Fibroblast of skin of scalp (primary cell): ENCODE results near the gene CALB2.
"Not testable (repeated sequence)": the region's sequence is repeated elsewhere in the genome, so short reads cannot be mapped to it uniquely, and the experiment has no call there.

Experiments
- DNase-seq: peaks from one replicate; pipeline ENCODE4 v3.0.0-alpha.2; 2013

CALB2 gene

DNA sequence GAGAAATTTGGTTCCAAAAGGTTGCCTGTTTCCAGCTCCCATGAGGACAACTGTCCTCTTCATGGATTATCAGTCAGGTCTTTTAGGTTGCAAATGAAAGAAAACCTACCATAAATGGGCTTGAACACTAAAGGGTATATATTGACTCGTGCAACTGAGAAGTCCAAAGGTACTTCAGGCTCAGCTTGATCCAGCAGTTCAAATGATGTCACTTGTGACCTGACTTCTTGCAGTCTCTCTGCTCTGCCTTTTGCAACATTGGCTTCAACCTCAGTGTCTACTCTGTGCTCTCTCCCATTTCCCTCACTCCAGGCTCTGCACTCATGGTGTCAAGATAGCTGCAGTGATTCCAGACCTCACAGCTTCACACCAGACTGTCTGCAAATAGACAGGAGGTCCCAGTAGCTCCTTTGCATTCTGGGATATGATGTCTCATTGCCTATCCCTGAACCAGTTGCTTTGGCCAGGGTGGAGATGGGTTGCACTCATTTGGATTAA lies 5.5 kb upstream of the CALB2 start:
- no peak for DNase-seq

- no peak for DNase-seq
Measured at GRCh38 chr16:71353736-71354135, 4.8 kb upstream of the CALB2 start.

DNA sequence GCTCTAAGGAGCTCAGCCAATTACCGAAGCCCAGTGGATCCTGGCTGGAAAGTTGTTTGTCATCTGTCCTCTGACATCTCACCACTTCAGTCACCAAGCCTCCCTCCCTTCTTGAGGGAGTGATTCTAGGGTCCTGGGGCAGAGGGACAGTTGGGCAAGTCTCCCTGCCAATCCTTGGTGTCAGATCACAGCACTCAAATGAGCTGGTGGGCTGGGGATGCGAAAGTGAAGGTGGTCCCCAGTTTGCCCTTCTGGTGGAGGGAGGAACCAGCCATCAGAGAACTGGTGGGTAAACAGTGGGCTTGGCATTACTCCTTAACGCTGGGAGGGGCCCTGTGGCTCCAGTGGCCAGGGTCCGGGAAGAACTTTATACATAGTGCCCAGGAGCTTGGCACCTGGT lies 4.4 kb upstream of the CALB2 start:
- DNase-seq: no peak

DNA sequence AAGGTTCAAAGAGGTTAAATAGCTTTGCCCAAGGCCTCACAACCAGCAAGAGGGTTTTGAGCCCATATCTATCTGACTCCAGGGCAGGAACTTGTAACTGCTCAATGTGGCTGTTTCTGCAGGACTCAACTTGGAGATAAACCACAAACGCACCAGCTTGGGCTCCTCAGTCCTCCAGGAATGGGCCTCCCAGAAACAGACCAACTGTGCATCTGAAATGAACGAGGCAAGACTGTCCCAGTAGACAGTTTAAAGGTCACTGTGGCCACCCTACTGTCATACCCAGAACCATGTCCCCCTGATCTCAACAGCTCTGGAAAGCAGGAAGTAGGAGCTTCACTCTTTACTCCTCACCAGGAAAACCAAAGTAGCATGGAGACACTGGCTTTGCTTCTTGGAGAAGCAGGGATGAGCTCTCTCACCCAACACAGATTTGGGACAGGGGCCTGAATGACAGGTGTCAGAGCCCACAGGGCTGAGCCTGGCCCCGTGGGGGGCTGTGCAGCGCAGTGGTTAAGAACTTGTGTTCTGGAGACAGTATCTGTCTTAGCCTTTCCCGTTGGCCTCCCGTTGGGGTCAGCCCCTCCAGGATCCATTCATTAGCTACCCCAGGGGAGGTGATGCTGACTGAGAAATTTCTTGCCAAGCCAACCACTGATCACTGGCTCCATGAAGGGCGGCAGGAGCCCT lies 2.3 kb upstream of the CALB2 start:
- no peak for DNase-seq

DNA sequence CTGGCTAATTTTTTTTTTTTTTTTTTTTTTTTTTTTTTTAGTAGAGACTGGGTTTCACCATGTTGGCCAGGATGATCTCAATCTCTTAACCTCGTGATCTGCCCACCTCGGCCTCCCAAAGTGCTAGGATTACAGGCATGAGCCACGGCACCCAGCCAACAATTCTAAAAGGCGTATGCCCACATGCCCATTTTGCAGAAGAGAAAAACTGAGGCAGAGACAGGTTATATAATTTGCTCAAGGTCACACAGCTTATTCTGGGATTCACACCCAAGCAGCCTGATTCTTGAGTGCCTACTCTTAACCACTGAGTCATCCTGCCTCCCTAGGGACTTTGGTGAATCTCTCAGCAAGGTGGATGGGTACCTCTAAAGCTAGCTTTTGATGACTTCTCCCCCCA lies 1.6 kb upstream of the CALB2 start:
- not testable (repeated sequence) for DNase-seq

DNA sequence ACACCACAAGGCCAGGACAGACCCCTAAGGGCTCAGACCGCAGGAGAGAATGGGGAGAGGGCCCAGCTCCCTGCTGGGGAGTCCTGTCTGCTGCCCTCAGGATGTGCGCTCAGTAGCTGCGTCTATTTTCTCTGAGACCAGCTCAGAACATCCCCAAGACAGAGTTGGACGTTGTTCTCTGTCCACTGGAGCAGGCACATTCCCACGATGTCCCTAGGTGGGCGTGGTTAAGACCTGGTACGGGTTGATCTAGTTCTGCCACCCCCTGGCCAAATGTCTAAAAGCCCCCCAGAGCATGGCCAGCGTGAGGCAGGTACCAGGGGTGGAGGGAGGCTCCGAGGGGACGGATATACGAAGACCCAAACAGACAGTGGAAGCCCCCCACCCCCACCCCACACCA lies 842 bp upstream of the CALB2 start:
- DNase-seq: no peak

DNA sequence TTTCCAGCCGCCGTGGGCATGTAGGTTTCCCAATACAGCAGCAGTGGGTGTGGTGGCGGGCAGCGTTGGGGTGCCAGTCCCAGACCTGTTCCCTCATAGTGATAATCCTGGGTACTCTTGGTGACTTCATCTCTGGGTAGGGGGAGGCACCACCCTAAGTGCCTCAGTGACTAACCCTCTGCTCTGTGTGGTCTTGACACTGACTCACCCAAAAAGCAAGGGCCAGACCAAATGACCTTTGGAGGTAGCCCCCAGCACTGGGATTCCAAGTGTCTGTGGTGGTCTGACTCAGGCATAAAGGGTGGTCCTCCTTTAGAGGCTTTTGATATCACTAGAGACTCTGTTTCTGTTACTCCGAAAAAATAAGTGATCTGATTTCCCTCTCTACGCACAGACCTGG lies 908 bp downstream of the CALB2 start:
- DNase-seq: no peak

DNA sequence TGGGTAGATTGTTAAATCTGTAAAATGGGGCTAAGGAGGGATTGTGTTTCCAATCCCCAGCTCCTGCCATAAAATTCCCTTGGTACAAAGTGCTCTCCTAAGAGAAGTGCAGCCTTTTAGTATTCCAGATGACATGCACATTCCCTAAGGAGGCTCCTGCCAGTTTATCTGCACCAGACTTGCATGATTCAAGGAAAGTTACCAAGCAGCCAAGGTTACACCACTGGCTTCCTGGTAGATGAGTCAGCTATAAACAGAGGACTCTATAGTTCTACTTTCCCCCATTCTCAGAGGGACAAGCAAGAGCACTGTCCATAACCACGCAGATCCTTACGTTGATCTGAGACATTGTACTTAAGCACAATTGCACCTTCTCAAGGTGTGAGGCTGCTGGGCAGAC lies 1.9 kb downstream of the CALB2 start:
- peak; percentile 82 for DNase-seq

DNA sequence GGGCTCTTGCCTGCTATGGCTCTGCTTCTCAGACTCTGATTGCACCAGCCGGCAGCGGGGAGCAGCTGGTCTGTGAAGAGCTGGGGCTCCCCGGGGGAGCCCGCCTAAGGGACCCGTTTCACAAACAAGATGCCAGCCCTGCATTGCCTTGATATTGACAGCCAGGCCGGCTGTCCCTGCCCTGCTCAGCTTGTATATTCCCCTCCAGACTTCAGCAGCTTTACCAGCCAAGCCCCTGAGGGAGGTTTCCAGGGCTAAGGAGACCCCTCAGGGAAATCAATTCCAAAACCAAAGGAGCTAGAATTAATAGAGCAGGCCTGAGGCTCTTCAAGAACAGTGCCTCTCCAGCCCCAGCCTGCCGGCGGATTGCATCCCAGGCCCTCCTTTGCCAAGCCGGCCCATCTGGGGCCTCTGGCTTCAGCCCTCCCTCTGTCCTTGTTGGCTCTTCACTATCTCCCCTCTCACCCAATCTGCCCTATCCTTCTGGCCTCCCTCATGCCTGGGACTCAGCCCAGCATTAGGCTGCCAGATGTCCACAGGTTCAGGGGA lies 5.7 kb downstream of the CALB2 start:
- no peak for DNase-seq

- DNase-seq: no peak
Measured at GRCh38 chr16:71365021-71365420, 6.5 kb downstream of the CALB2 start.

DNA sequence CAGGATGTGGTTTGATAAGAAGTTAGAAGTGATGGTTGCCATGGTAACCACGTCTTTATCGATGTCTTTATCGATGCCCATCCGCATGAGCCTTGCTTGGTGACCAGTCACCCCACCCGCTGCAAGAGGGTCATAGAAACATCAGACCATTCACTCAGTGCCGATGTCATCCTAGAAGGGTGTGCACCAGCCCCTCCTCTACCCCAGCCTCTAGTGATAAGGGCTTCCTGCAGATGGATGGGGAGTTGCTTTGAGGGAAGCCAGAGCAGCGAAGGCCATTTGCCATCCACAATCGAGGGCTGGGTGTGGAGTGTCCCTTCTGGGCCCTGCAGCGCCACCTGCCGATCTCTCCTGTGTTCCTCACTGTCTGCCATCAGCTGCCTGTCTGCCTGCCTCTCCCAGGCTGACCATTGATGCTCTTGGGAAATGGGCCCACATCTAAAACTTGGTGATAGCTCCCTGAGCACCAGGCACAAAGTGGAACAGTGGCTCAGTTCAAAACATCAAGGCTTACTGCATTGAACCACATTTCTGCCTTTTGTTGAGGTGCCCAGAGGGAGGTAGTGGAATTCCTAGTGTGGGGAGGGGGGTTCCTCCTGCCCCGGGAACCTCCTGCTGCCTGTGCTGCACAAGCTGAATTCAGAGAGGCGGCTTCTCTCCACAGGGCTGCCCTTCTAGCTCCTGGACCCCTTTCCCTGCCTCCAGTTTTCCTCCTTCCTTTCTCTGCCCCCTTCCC lies 8.9 kb downstream of the CALB2 start:
- DNase-seq: peak; percentile 23

- DNase-seq: no peak
Measured at GRCh38 chr16:71368958-71369357, 10.4 kb downstream of the CALB2 start.

DNA sequence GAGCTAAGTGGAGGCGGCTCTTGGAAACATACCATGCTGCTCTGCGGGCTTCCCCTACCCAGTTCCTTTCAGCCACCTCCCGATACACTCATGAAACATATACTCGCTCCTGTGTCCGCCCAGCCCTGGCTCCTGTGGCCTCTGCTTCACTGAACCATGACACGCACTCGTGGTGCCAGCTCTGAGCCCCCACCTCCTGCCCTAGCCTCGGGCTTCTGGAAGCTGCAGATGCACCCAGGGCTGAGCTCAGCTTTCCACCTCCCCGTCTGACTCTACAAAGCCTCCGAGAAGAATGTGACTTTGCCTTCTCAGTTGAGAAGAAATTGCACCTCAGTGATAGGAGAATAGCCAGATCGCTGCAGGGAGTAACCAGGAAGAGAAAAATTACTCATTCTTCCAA lies 11.0 kb downstream of the CALB2 start:
- no peak for DNase-seq

- DNase-seq: no peak
Measured at GRCh38 chr16:71371237-71371636, 12.7 kb downstream of the CALB2 start.

DNA sequence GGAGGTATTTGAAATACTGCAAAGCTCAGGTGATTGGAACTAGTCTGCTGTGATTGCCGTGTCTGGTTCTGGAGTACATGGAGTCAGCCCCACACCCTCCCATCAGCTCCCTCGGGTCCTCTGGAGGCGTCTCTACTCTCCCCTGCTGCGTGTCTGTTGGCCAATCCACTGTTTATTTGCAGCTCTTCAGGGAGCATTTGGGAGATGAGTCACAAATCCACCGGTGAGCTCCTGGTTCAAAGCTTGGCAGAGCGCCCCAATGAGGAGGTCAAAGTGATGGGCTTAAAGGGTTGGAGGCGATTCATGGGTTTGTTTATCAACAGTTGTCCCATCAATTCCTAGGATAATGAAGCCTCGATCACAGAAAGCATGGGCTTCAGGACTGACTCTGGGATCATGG lies 14.6 kb downstream of the CALB2 start:
- DNase-seq: no peak

- no peak for DNase-seq
Measured at GRCh38 chr16:71376465-71377157, 18.1 kb downstream of the CALB2 start.

DNA sequence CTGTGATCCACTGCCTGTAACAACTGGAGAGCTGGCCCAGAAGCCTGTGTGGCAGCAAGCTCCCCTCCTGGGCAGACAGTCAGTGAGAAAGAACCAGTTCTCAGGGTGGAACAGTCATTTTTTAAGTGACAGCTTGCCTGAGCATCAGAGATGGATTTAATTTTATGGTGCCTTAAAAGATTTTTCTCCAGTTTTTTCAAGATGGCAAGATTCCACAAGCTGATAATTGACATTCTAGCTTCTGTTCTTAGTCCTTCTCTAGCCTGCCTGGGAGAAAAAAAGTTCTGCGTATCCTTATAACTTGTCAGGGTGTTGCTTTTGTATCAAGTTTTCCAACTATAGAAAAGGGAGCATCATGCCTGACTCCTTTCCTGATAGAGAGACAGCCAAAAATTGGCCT lies 21.2 kb downstream of the CALB2 start:
- DNase-seq: no peak

DNA sequence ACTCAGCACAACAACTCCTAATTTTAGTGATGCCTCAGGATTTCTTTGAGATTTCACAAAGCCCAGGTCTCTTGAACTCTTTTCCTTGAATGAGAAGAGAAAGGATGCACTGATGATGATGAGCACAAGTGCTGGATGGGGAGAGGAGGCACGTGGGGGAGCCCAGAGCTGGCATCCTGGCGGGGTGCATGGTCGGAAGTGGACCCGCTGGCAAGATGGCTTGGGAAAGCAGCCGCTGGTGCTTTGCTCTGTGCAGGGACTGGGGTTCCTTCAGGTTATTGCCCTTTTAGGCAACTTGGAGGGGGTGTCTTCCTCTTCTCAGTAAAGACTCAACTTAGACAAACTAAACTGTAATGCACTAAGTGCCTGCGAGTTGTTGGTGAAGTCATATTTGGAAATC lies 22.3 kb downstream of the CALB2 start:
- DNase-seq: no peak

- DNase-seq: peak; percentile 12
Measured at GRCh38 chr16:71383054-71383773, 24.7 kb downstream of the CALB2 start.

- no peak for DNase-seq
Measured at GRCh38 chr16:71384073-71384724, 25.7 kb downstream of the CALB2 start.

DNA sequence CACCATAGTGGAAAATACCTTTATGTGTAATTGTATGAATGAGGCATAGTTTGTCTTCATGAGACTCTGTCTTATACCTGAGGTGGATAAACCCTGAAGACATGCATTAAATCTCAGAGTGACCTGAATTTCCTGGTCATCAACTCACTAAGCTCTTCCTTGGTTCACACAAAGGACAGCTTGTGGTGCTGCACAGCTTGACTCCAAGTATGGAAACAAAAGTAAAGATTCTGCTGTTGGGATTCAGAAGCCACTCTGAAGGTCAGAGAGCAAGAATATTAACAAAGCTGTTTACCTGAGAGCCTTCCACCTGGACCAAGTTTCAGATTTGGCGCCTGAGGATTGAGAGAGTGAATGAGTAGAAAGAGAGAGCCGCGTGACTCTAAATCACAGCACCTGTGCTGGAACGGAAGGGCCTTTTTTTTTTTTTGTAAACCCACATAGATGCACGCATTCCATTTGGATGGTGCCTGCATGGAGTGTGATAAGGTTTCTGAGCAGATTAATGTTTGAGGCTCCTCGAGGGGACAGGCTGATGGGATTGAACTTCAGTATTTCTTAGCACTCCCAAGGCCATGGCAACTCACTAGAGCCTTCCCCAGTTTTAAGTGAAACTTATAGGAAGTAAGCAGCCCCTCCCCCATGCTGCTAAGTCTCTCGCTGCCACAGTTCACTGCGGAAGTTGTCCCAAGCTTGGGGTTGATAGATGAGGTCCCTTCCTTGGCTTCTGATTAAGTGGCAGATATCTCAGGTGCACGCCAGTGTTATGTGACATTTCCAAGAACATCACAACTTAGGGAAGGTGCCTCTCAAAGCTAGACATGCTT lies 28.7 kb downstream of the CALB2 start:
- no peak for DNase-seq
